GM12874 (cell line): ENCODE results near the gene TBX3.

Experiments
- CTCF ChIP-seq: IDR thresholded peaks from 2 replicates; pipeline ENCODE4 v1.5.1; 2011; ENCODE audit warnings: low read depth, mild to moderate bottlenecking, control low read depth, low read length, moderate library complexity; ENCODE audit not compliant: insufficient read depth

Gene TBX3

GRCh38 chr12:114698566-114699163 lies 14.7 kb upstream of the TBX3 start:
- no peak for TF ChIP-seq CTCF

- no peak for TF ChIP-seq CTCF
Observed at GRCh38 chr12:114697741-114698565, 14.0 kb upstream of the TBX3 start.

- no peak for TF ChIP-seq CTCF
Observed at GRCh38 chr12:114697243-114697716, 13.3 kb upstream of the TBX3 start.

- no peak for TF ChIP-seq CTCF
Observed at GRCh38 chr12:114696443-114697242, 12.7 kb upstream of the TBX3 start.

GRCh38 chr12:114695305-114695592 lies 11.3 kb upstream of the TBX3 start:
- no peak for TF ChIP-seq CTCF

GRCh38 chr12:114694436-114695304 lies 10.7 kb upstream of the TBX3 start:
- TF ChIP-seq CTCF = no peak
